GM18907 (cell line): ENCODE data around the gene LYPD3.
"Not testable (repeated sequence)": the region's sequence is repeated elsewhere in the genome, so short reads cannot be mapped to it uniquely, and the experiment has no call there.

ENCODE experiments used
- ATAC-seq: cut with Tn5 transposase; IDR thresholded peaks from one replicate; pipeline ENCODE4 v1.9.1; 2021; ENCODE audit warnings: mild to moderate bottlenecking, moderate library complexity; ENCODE audit not compliant: unreplicated experiment

Gene LYPD3

DNA sequence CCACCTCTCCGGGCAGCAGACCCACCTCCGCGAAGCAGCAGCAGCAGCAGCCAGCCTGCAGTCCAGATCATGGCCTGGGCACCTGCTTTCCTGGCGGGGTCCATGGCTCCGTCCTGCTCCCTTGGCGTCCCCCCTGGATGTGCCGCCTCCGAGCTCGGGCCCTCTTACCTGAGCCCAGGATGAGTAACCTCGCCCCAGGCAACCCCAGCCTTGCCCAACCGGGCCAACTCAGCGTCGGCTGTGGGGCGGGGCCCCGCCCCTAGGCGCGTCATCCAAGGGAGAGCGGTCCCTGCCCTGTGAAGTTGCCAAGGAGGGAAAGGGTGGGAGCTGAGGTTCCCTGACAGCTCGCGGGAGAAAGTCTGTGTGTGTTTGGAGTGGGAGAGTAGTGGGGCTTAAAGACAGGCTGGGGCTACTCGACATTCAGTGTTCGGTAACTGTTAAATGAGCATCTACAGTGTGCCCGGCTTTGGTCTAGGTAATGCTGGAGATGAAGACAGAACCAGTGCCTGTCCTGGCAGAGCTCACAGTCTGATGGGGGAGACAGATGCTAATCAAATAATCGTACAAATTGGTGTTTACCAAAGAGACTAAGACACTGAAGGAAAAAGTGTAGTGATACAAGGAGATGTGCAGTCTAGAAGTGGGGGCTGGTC lies at the start of gene LYPD3:
LYPD3 (minus strand) TSS at position 141 of the 653 bp plus-strand sequence; CDS start at position 104, 37 bp downstream.
- no peak for ATAC-seq

- ATAC-seq, result not testable (repeated sequence)
These were observed 47.0 kb upstream of the LYPD3 start for GRCh38 chr19:43512399-43512798.

DNA sequence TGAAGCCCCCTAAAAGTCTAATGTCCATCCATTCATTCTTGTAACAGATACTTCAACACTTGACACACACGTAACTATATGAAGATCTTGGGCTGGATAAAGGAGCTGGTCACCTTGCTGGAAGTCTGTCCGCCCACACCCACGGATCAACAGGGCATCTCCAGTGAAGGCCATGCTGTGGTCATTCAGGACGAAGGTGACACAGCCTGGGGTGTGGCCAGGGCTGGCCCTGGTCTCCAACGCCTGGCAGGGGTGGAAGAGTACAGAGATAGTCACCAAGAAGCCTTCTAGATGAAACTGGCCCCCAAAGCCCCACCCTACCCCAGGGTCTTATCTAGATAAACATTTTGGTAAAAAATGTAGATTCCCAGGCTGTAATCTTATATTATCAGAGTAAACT lies 45.9 kb upstream of the LYPD3 start:
- no peak for ATAC-seq

DNA sequence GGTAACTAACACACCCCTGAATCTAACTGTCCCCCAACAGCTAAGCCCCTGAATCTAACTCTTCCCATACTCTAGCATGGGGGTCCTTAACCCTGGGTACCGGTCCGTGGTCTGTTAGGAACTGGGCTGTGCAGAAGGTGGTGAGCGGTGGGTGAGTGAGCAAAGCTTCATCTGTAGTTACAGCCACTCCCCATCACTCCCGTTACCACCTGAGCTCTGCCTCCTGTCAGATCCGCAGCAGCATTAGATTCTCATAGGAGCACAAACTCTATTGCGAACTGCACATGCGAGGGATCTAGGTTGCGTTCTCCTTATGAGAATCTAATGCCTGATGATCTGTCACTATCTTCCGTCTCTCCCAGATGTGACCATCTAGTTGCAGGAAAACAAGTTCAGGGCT lies 45.3 kb upstream of the LYPD3 start:
- ATAC-seq, result no peak

DNA sequence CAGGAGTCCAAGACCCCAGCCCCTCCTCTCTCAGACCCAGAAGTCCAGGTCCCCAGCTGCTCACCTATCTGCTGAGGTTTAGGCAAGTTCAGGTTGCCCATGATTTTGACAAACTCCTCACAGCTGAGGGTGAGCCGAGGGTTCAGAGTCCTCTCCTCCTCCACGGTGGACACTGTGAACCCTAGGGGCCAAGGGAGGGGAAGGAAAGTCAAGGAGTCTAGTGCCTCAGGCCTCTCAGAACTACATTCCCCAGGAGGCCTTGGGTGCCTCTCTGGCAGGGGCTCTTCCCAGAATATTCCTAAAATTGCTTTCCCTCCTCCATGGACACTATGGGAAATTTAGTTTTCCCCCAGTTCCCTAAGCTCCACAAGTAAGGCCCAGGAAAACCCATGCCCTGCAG lies 42.5 kb upstream of the LYPD3 start:
- no peak for ATAC-seq

- ATAC-seq, result no peak
These were observed 41.2 kb upstream of the LYPD3 start for GRCh38 chr19:43506629-43507028.

DNA sequence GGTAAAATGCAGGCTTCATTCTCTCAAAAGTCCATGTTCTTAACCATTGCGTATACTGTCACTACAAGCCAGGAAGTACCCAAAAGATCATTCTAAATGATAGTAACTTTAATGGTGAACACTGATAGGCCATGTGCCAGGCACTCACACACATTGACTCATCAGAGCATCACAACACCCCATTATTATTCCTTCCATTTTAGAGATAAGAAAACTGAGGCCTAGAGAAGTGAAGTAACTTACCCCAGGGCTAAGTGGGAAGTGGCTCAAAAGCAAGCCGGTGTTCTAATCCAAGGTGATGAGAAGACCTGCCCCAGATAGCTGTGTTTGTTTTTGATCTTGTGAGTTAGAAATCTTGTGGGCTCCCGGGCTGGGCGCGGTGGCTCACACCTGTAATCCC lies 40.5 kb upstream of the LYPD3 start:
- ATAC-seq, result no peak

GRCh38 chr19:43505186-43505456 lies 39.7 kb upstream of the LYPD3 start:
- ATAC-seq, result no peak

- ATAC-seq, result peak; percentile 21
These were observed 39.2 kb upstream of the LYPD3 start, which contains the start of gene PHLDB3 for GRCh38 chr19:43504426-43505185. Gene PHLDB3 (minus strand): TSS chr19:43504746. CDS start chr19:43504118, 628 bp downstream.

DNA sequence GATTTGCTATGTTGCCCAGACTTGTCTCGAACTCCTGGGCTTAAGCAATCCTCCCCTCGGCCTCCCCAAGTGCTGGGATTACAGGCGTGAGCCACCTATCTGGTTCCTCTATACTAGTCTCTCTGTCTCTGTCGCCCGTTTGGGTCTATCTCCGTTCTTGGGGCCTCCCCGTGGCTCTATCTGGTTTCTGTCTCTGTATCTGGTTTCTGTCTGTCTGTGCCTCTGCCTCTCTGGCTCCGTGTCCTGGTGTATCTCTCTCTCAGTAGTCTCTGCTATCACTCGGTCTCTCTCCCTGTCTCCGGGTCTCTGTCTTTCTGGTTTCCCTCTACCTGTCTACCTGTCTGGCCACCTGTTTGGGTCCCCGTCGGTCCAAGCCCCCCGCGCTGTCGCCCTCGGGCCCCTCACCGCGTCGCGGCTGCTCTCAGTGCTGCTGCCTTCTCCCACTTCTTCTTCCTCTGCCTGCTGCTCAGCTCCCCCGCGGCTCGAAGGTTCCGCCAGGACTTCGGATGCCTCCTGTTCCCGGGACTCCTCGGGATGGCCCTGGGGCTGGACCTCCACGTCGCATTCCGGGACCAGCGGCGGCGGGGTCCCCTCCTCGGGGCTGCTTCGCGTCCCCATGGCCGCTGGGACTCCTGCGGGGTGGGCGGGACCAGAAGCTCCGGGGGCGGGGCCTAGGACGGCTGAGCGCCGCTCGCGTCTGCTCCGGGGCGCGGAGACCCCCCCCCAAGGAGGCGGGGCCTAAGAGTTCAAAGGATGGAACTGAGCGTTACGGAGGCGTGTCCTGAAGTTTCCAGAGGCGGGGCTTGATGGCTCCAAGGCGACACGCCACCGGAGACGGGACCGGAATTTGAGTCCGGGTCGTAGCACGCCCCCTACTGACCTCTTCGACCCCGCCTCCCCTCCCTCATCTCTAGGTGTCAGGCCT lies 38.4 kb upstream of the LYPD3 start:
- ATAC-seq, result peak; percentile 87

DNA sequence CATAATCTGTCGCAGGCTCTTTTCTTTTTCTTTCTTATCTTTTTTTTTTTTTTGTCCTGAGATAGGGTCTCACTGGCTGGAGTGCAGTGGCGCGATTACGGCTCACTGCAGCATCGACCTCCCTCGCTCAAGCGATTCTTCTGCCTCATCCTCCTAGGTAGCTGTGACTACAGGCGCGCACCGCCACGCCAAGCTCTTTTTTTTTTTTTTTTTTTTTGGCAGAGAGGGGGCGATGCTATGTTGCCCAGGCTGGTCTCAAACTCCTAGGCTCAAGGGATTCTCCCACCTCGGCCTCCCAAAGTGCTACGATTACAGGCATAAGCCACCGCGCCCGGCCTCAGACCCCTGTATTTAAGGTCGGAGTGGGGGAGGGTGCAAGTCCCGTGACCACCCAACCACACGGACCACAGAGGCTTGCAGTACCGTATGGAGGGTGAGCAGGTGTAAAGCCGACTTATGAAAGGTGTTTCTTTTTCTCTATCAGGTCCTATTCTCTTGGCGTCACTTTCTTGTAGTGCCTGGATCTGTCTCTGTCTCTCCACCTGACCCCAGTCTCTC lies 37.1 kb upstream of the LYPD3 start:
- ATAC-seq, result no peak

DNA sequence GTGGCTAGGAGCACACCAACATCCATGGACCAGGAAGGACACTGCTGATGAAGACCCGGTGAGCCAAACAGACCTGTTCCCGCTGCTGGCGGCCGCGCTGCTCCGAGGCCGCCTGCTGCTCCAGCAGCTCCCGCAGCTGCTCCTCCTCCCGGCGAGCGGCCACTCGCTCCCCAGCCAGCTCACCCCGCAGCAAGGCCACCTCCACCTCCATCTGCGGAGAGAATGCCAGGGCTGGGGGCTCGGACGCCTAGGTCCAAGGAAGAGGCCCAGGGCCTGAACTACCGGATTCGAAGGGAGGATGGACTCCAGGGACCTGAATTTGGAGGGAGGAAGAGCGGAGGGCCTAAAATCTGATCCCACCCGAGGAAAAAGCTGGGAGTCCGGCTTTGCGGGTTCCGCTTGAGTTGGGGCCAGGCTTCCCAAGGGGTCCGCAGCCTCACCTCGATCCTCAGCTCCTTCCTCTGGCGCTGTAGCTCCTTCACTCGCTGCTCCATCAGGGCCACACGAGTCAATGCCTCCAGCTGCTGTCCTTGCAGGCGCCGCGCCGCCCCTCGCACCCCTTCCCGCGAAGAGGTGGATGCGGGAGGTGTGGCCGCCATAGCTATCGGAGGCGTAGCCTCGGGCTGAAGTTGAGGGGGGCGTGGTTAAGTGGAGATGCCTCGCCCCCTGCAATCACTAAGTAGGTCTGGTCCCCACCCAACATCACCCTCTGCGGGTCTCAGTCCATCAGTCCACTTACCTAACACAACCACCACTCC lies 36.4 kb upstream of the LYPD3 start:
- no peak for ATAC-seq

DNA sequence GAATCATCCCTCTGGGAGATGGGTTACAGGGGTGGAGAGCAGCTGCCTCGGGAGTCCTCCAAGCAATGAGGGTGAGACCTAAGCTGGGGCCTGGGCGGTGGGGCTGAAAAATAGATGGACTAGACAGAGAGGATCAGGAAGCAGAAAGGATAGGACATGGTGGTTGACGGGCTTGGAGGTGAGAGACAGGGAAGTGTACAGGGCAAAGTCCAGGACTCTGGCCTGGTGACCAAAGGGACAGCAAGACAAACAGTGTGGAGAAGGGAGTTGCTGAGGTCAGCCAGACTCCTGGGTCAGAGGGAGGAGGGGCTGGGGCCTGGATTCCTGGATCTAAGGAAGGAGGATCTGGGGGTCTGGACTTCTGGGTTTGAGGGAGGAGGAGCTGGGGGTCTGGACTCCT lies 33.6 kb upstream of the LYPD3 start:
- no peak for ATAC-seq

DNA sequence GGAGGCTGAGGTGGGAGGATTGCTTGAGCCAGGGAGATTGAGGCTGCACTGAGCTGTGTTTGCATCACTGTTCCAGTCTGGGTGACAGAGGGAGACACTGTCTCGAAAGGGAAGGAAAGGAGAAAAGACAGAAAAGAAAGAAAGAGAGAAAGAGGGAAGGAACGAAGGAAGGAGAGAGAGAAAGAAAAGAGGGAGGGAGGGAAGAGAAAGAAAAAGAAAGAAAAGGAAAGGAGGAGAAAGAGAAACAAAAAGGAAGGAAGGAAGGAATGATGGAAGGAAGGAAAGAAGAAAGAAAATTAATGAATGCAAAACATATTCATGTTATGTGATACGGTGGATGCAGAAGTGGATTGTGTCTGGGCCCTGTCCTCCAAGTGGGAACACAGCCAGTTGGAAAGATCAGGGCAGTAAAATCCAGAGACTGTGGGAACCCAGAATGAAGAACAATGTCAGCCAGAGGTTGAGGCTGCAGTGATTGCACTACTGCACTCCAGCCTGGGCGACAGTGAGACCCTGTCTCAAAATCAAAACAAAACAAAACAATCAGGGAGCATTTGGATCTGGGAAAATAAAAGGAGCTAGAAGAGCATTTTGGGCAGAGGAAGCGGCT lies 32.9 kb upstream of the LYPD3 start:
- no peak for ATAC-seq

- no peak for ATAC-seq
These were observed 31.6 kb upstream of the LYPD3 start for GRCh38 chr19:43496960-43497359.

- no peak for ATAC-seq
These were observed 29.7 kb upstream of the LYPD3 start for GRCh38 chr19:43495082-43495481.

DNA sequence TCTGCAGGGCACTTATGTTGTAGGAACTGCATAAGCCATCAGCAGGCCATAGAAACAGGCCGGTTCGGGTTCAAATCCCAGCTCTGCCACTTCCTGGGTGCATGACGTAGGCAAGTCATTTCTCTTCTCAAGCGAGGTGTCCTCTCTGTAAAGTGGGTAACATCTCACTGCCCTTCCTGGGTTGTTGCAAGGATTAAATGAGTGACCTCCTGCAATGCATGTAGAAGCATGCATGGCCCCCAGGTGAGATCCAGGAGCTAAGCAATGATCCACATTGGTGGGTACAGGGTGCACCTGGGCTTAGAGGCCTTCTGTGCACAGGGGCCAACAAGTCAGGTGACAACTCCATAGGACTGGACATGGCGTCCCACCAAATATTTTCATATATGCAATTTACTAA lies 25.4 kb upstream of the LYPD3 start:
- ATAC-seq, result no peak

DNA sequence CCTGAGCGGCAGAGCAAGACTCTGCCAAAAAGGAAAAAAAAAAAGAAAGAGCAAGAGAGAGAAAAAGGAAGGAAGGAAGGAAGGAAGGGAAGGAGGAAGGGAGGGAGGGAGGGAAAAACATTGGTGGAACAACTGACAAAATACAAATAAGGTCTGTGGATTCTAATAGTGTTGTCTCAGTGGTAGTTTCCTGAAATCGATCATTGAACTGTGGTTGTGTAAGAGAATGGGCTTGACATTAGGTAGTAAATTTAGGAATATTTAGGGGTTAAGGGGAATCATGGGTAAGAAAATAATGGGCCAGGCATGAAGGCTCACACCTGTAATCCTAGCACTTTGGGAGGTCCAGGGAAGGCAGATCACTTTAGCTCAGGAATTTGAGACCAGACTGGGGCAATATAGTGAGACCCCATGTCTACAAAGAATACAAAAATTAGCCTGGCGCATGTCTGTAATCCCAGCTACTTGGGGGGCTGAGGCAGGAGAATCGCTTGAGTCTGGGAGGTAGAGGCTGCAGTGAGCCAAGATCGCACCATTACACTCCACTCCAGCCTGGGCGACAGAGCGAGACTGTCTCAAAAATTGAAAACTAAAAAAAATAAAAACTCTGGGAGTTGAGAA lies 24.7 kb upstream of the LYPD3 start:
- no peak for ATAC-seq

DNA sequence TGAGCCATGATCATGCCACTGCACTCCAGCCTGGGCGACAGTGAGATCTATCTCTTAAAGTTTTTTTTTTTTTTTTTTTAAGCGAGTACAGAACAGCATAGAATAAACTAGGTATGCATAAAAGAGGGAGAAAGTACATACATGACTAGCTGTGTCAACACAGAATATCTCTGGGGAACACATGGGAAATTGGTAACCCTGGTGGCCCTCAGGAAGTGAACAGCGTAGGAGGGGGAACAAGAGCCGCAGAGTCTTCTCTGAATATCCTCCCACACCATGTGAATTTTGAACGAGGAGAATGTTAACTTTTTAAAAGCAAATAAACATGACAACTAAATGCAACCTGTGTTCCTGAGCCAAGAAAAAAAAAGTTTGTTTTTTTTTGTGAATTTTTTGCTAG lies 23.9 kb upstream of the LYPD3 start:
- no peak for ATAC-seq

DNA sequence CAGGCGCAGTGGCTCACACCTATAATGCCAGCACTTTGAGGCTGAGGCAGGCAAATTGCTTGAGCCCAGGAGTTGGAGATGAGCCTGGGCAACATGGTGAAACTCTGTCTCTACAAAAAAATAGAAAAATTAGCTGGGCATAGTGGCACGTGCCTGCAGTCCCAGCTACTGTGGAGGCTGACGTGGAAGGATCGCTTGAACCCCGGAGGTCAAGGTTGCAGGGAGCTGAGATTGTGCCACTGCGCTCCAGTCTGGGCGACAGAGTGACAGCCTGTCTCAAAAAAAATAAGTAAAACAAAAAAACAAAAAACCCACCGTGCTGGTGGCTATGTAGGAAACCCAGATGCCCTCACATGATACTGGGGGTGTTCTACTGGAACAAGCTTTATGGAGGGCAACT lies 22.8 kb upstream of the LYPD3 start:
- ATAC-seq, result no peak
